Transverse colon (tissue), 3 donors: ENCODE measurements around the gene EFCAB12.

ENCODE experiments used
- EP300 ChIP-seq: sonication (generic); formaldehyde crosslinking; IDR thresholded peaks from one replicate; pipeline ENCODE4 v1.6.1; 2017; ENCODE audit warnings: antibody characterized with exemption, low read depth
- POLR2A ChIP-seq: fragments of 450-650 bp; IDR thresholded peaks from one replicate; pipeline ENCODE4 v1.6.1; 2016; ENCODE audit warnings: antibody characterized with exemption, mild to moderate bottlenecking, moderate library complexity
- TF ChIP-seq, protein P1 (sequence below), 5 experiments: fragments of 200-600 bp in 3 of 5; fragments of 450-650 bp in 2 of 5; sonication (generic) in 3 of 5; IDR thresholded peaks; 1 replicate in 2 of 5; 2 replicates in 3 of 5; pipeline ENCODE4 v1.5.1; 2016 to 2017; ENCODE audit warnings: antibody characterized with exemption in 5 of 5, inconsistent platforms in 3 of 5, mild to moderate bottlenecking in 2 of 5, moderate library complexity in 1 of 5

DNA sequence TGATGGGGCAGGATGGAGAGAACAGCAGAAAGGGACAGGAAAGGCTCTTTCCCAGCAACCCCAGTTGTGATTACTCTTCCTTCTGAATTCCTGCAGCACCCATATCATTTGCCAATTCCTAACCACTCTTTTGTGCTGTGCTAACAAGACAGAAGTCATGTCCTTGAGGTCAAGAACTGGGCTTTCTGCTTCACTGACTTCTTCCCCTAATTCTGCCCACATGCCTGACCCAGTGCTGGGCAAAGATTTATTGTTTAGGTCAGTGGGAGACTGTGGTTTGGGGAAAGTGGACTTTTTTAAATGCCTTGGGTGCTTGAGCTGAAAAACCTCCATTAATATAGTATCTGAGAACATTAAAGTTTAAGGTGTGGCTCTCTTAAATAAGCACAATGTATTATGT is 4.2 kb upstream of the EFCAB12 start:
- TF ChIP-seq, protein P1, sequence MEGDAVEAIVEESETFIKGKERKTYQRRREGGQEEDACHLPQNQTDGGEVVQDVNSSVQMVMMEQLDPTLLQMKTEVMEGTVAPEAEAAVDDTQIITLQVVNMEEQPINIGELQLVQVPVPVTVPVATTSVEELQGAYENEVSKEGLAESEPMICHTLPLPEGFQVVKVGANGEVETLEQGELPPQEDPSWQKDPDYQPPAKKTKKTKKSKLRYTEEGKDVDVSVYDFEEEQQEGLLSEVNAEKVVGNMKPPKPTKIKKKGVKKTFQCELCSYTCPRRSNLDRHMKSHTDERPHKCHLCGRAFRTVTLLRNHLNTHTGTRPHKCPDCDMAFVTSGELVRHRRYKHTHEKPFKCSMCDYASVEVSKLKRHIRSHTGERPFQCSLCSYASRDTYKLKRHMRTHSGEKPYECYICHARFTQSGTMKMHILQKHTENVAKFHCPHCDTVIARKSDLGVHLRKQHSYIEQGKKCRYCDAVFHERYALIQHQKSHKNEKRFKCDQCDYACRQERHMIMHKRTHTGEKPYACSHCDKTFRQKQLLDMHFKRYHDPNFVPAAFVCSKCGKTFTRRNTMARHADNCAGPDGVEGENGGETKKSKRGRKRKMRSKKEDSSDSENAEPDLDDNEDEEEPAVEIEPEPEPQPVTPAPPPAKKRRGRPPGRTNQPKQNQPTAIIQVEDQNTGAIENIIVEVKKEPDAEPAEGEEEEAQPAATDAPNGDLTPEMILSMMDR (IDR thresholded peaks at IDR 0.05), result no peak
- TF ChIP-seq EP300 (no peak), POLR2A (no peak)
